ENCODE results near the gene VWA7. TPM values are rescaled to one million over a fixed set of nuclear protein-coding genes. Genes with fewer than 3 reads are reported as not detected.

The VWA7 gene
- total and polyA plus RNA-seq, 4 donors, result 2.2 to 14.2 (median 5.7) TPM

GRCh38 chr6:31765559-31765909, 11.6 kb downstream of the VWA7 start:
- Histone ChIP-seq H3K4me3 (no peak overlapping the region), H3K9me3 (ENCODE audit: control insufficient read depth in 4 of 4, insufficient read depth in 3 of 4, low read length in 3 of 4) (peaks cover 0 to 2% (median 0%) of the 10 kb centered on the region in 4 donors), H3K4me1 (ENCODE audit: control insufficient read depth in 5 of 5, insufficient read depth in 5 of 5, low read length in 5 of 5) (peaks cover 0 to 6% (median 0%) of the 10 kb centered on the region in 5 donors), H3K36me3 (ENCODE audit: control insufficient read depth in 4 of 4, insufficient read depth in 4 of 4, low read length in 4 of 4) (no peaks in the 10 kb centered on the region), H3K27me3 (ENCODE audit: control insufficient read depth in 3 of 3, insufficient read depth in 3 of 3, low read length in 2 of 3) (no peaks in the 10 kb centered on the region), H3K9ac (ENCODE audit: insufficient read depth in 1 of 2, low read length in 2 of 2) (no peak overlapping the region), H3K27ac (ENCODE audit: low read depth in 1 of 2, low read length in 1 of 2) (no peak overlapping the region)
- DNase-seq (no peak), ATAC-seq (ENCODE audit: insufficient read depth, low FRiP score) (no peak)
- WGBS, 2 donors, result 84 to 88% methylated on average over 9 of the region's 9 CpGs
- TF ChIP-seq CTCF (IDR thresholded peaks at IDR 0.05; ENCODE audit: control extremely low read depth, extremely low read depth), result no peak

GRCh38 chr6:31764198-31764597, 12.9 kb downstream of the VWA7 start:
- WGBS, 2 donors, result 85 to 97% methylated on average over 4 of the region's 4 CpGs
- peaks cover 0 to 3% (median 0%) of the 10 kb centered on the region in 4 donors for H3K36me3 ChIP-seq (ENCODE audit: control insufficient read depth in 4 of 4, insufficient read depth in 4 of 4, low read length in 4 of 4)
- ATAC-seq (ENCODE audit: insufficient read depth, low FRiP score), result no peak
- peaks cover 0 to 6% (median 0%) of the 10 kb centered on the region in 5 donors for H3K4me1 ChIP-seq (ENCODE audit: control insufficient read depth in 5 of 5, insufficient read depth in 5 of 5, low read length in 5 of 5)
- DNase-seq, result no peak
- H3K27me3 ChIP-seq (ENCODE audit: control insufficient read depth in 3 of 3, insufficient read depth in 3 of 3, low read length in 2 of 3), result no peaks in the 10 kb centered on the region
- no peak overlapping the region for H3K27ac ChIP-seq (ENCODE audit: low read depth in 1 of 2, low read length in 1 of 2)
- no peak overlapping the region for H3K4me3 ChIP-seq
- H3K9ac ChIP-seq (ENCODE audit: insufficient read depth in 1 of 2, low read length in 2 of 2), result no peak overlapping the region
- no peak for TF ChIP-seq CTCF (IDR thresholded peaks at IDR 0.05; ENCODE audit: control extremely low read depth, extremely low read depth)
- no peaks in the 10 kb centered on the region for H3K9me3 ChIP-seq (ENCODE audit: control insufficient read depth in 4 of 4, insufficient read depth in 3 of 4, low read length in 3 of 4)

GRCh38 chr6:31763619-31763940, 13.5 kb downstream of the VWA7 start:
- TF ChIP-seq CTCF (IDR thresholded peaks at IDR 0.05; ENCODE audit: control extremely low read depth, extremely low read depth), result no peak
- 30 to 48% methylated on average over 1 of the region's 1 CpG for WGBS, 2 donors
- no peak overlapping the region for H3K4me3 ChIP-seq
- no peaks in the 10 kb centered on the region for H3K9me3 ChIP-seq (ENCODE audit: control insufficient read depth in 4 of 4, insufficient read depth in 3 of 4, low read length in 3 of 4)
- peaks cover 0 to 3% (median 0%) of the 10 kb centered on the region in 4 donors for H3K36me3 ChIP-seq (ENCODE audit: control insufficient read depth in 4 of 4, insufficient read depth in 4 of 4, low read length in 4 of 4)
- peaks cover 0 to 6% (median 0%) of the 10 kb centered on the region in 5 donors for H3K4me1 ChIP-seq (ENCODE audit: control insufficient read depth in 5 of 5, insufficient read depth in 5 of 5, low read length in 5 of 5)
- DNase-seq (peak; percentile 17 to 49 (median 44)), ATAC-seq (ENCODE audit: insufficient read depth, low FRiP score) (no peak)
- peak overlapping the region in 1 of 2 donors; percentile 54 for H3K27ac ChIP-seq (ENCODE audit: low read depth in 1 of 2, low read length in 1 of 2)
- no peak overlapping the region for H3K9ac ChIP-seq (ENCODE audit: insufficient read depth in 1 of 2, low read length in 2 of 2)
- no peaks in the 10 kb centered on the region for H3K27me3 ChIP-seq (ENCODE audit: control insufficient read depth in 3 of 3, insufficient read depth in 3 of 3, low read length in 2 of 3)

Measured in lung (tissue), 12 donors.